ENCODE results near the gene DUSP8. TPM values are rescaled to one million over a fixed set of nuclear protein-coding genes. Genes with fewer than 3 reads are reported as not detected.

The DUSP8 gene
- polyA plus RNA-seq, 1 of the 3 experiments (the other 2 are of a cell fraction): 2.0 TPM

GRCh38 chr11:1557051-1557884 is 14.8 kb downstream of the DUSP8 start:
- H3K4me2 ChIP-seq: no peak overlapping the region

DNA sequence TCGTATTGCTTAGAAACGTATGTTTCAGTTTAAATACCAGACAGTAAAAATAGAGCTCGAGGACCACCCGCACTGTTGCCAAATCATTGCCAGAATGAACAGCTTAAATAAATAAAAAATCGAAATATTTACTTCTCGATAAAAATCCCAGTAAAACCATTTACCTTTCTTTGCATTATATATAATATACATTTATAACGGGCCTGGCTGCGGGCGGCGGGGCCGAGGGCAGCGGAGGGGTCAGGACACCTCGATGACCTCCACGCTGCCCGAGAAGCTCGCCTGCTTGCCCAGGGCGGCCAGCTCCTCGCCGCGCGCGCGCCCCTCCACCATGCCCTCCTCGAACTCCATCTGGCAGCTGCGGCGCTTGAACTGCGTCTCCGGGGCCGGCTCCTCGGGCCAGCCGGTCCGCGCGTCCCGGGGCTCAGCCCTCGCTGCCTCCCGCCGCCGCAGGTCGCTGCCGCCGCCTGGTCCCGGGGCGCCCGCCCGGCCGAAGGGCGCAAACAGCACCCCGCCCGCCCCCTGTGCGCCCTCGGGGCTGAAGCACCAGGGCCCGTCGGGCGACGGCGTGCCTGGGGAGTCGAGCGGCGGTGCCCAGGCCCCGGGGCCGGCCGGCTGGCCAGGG is 15.7 kb downstream of the DUSP8 start:
- Histone ChIP-seq H4K20me1 (ENCODE audit: insufficient read depth) (no peaks in the 10 kb centered on the region), H3K9me2 (no peaks in the 10 kb centered on the region), H2AFZ (ENCODE audit: low read depth) (no peak overlapping the region), H3K4me2 (no peak overlapping the region), H3K79me2 (ENCODE audit: insufficient read depth) (no peaks in the 10 kb centered on the region), H3K36me3 (replicated peaks in 1 of 2; ENCODE audit: control insufficient read depth in 1 of 2, insufficient read depth in 2 of 2, low read length in 1 of 2) (no peaks in the 10 kb centered on the region), H3K27me3 (ENCODE audit: insufficient read depth) (no peaks in the 10 kb centered on the region), H3K9ac (no peak overlapping the region), H3K4me1 (ENCODE audit: control insufficient read depth in 1 of 2, insufficient read depth in 2 of 2, low read depth in 1 of 2, low read length in 1 of 2) (peaks cover 0 to 12% of the 10 kb centered on the region in 2 experiments; a peak in 2 of 4 replicates), H3F3A (replicated peaks; ENCODE audit: insufficient read depth) (no peaks in the 10 kb centered on the region), H3K4me3 (ENCODE audit: low read depth in 2 of 2, low read length in 1 of 2) (no peak overlapping the region), H3K9me3 (no peaks in the 10 kb centered on the region), H3K27ac (ENCODE audit: low read depth in 2 of 2, low read length in 1 of 2) (no peak overlapping the region)
- no peak for DNase-seq
- CTCF ChIA-PET: interaction anchor here (1.0 to 2.3 kb wide), 3 partner anchors 10 to 18 kb away, joined by 3 to 14 read pairs (median 14); no protein-coding TSS in a partner anchor
- WGBS (ENCODE audit: low lambda C conversion rate): 92% methylated on average over 35 of the region's 63 CpGs
- POLR2A ChIA-PET: interaction anchor here (0.7 kb wide), 1 partner anchor 53 kb away, joined by 3 read pairs; no protein-coding TSS in a partner anchor
- no peak for TF ChIP-seq RCOR1 (IDR thresholded peaks at IDR 0.05; ENCODE audit: low read length)
- TF ChIP-seq JUND (IDR thresholded peaks at IDR 0.05): no peak
- TF ChIP-seq, protein P1, sequence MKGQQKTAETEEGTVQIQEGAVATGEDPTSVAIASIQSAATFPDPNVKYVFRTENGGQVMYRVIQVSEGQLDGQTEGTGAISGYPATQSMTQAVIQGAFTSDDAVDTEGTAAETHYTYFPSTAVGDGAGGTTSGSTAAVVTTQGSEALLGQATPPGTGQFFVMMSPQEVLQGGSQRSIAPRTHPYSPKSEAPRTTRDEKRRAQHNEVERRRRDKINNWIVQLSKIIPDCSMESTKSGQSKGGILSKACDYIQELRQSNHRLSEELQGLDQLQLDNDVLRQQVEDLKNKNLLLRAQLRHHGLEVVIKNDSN (IDR thresholded peaks at IDR 0.05; ENCODE audit: borderline replicate concordance, low read depth): no peak
- TF ChIP-seq GABPA (IDR thresholded peaks at IDR 0.05; ENCODE audit: low read depth): no peak
- TF ChIP-seq EZH2phosphoT487 (IDR thresholded peaks at IDR 0.05; ENCODE audit: borderline replicate concordance, low read depth): no peak
- TF ChIP-seq USF2 (IDR thresholded peaks at IDR 0.05; ENCODE audit: borderline replicate concordance, low read depth, low read length): no peak
- no peak for TF ChIP-seq POLR2AphosphoS5 (IDR thresholded peaks at IDR 0.05; ENCODE audit: low read depth, low read length)
- TF ChIP-seq TCF12 (IDR thresholded peaks at IDR 0.05): no peak
- TF ChIP-seq MXI1 (IDR thresholded peaks at IDR 0.05; ENCODE audit: low read depth, low read length): no peak
- no peak for TF ChIP-seq FOSL2 (IDR thresholded peaks at IDR 0.05; ENCODE audit: borderline replicate concordance, low read depth)
- no peak for TF ChIP-seq SMC3 (IDR thresholded peaks at IDR 0.05; ENCODE audit: low read depth, low read length)

More at GRCh38 chr11:1557051-1557884, 14.8 kb downstream of the DUSP8 start:
- no peak overlapping the region for H3K4me3 ChIP-seq (ENCODE audit: low read depth in 2 of 2, low read length in 1 of 2)
- peaks cover 0 to 12% of the 10 kb centered on the region in 2 experiments; a peak in 2 of 4 replicates for H3K4me1 ChIP-seq (ENCODE audit: control insufficient read depth in 1 of 2, insufficient read depth in 2 of 2, low read depth in 1 of 2, low read length in 1 of 2)
- H2AFZ ChIP-seq (ENCODE audit: low read depth): no peak overlapping the region
- H3K27me3 ChIP-seq (ENCODE audit: insufficient read depth): no peaks in the 10 kb centered on the region
- WGBS (ENCODE audit: low lambda C conversion rate): 96% methylated on average over 30 of the region's 74 CpGs
- H3K79me2 ChIP-seq (ENCODE audit: insufficient read depth): no peaks in the 10 kb centered on the region
- ChIA-PET CTCF (interaction anchor here (0.9 to 5.3 kb wide), 4 partner anchors 11 to 17 kb away, joined by 3 to 52 read pairs (median 14); no protein-coding TSS in a partner anchor), POLR2A (no interaction called here)
- H3F3A ChIP-seq (replicated peaks; ENCODE audit: insufficient read depth): no peaks in the 10 kb centered on the region
- no peak for DNase-seq
- TF ChIP-seq POLR2AphosphoS5 (IDR thresholded peaks at IDR 0.05; ENCODE audit: low read depth, low read length) (no peak), REST (IDR thresholded peaks at IDR 0.05; ENCODE audit: low read depth, low read length) (no peak)
- no peaks in the 10 kb centered on the region for H3K36me3 ChIP-seq (replicated peaks in 1 of 2; ENCODE audit: control insufficient read depth in 1 of 2, insufficient read depth in 2 of 2, low read length in 1 of 2)
- no peaks in the 10 kb centered on the region for H3K9me3 ChIP-seq
- no peak overlapping the region; a peak in 1 of 4 replicates for H3K27ac ChIP-seq (ENCODE audit: low read depth in 2 of 2, low read length in 1 of 2)
- H4K20me1 ChIP-seq (ENCODE audit: insufficient read depth): no peaks in the 10 kb centered on the region
- H3K9ac ChIP-seq: no peak overlapping the region
- H3K9me2 ChIP-seq: no peaks in the 10 kb centered on the region
